Measurements from ENCODE around the gene POLD1.
A peak's percentile ranks its signal among the peaks of the same experiment; 100 is the strongest.

The POLD1 gene

GRCh38 chr19:50376166-50377050, 7.7 kb upstream of the POLD1 start, which contains the start of gene NR1H2:
NR1H2 (plus strand) TSS chr19:50376457; CDS start chr19:50377606, 1,149 bp downstream.
- peak within 1 kb of the TSS; percentile 97 for H3K4me3 ChIP-seq (ENCODE audit: low read length)
- H3K9ac ChIP-seq (ENCODE audit: low read depth, low read length) = peak within 1 kb of the TSS; percentile 96
- H3K4me1 ChIP-seq (ENCODE audit: insufficient read depth, low read length) = no peaks in the 10 kb centered on the region
- H3K27ac ChIP-seq (ENCODE audit: low read length) = peak within 1 kb of the TSS; percentile 57
- no peaks in the 10 kb centered on the region for H3K9me3 ChIP-seq (ENCODE audit: insufficient read depth, low read depth, low read length)
- peaks cover 39% of the 10 kb centered on the region for H3K36me3 ChIP-seq (ENCODE audit: insufficient read depth, low read depth, low read length)
- no peaks in the 10 kb centered on the region for H3K27me3 ChIP-seq (ENCODE audit: insufficient read depth, low read length)

- Histone ChIP-seq H3K9ac (ENCODE audit: low read depth, low read length) (no peak overlapping the region), H3K9me3 (ENCODE audit: insufficient read depth, low read depth, low read length) (no peaks in the 10 kb centered on the region), H3K36me3 (ENCODE audit: insufficient read depth, low read depth, low read length) (peaks cover 44% of the 10 kb centered on the region), H3K4me1 (ENCODE audit: insufficient read depth, low read length) (no peaks in the 10 kb centered on the region), H3K4me3 (ENCODE audit: low read length) (peak overlapping the region; percentile 51; the same call in 1 of the 2 replicates), H3K27me3 (ENCODE audit: insufficient read depth, low read length) (no peaks in the 10 kb centered on the region), H3K27ac (ENCODE audit: low read length) (no peak overlapping the region)
These were observed 7.1 kb upstream of the POLD1 start for GRCh38 chr19:50377051-50377461.

GRCh38 chr19:50377517-50377916, 6.6 kb upstream of the POLD1 start:
- no peak overlapping the region for H3K27ac ChIP-seq (ENCODE audit: low read length)
- H3K27me3 ChIP-seq (ENCODE audit: insufficient read depth, low read length) = no peaks in the 10 kb centered on the region
- H3K36me3 ChIP-seq (ENCODE audit: insufficient read depth, low read depth, low read length) = peaks cover 44% of the 10 kb centered on the region
- H3K9me3 ChIP-seq (ENCODE audit: insufficient read depth, low read depth, low read length) = no peaks in the 10 kb centered on the region
- H3K4me3 ChIP-seq (ENCODE audit: low read length) = no peak overlapping the region; the same call in 1 of the 2 replicates
- no peak overlapping the region for H3K9ac ChIP-seq (ENCODE audit: low read depth, low read length)
- H3K4me1 ChIP-seq (ENCODE audit: insufficient read depth, low read length) = no peaks in the 10 kb centered on the region

GRCh38 chr19:50378169-50378862, 5.8 kb upstream of the POLD1 start:
- no peaks in the 10 kb centered on the region for H3K9me3 ChIP-seq (ENCODE audit: insufficient read depth, low read depth, low read length)
- no peak overlapping the region for H3K27ac ChIP-seq (ENCODE audit: low read length)
- H3K4me3 ChIP-seq (ENCODE audit: low read length) = no peak overlapping the region
- no peak overlapping the region for H3K9ac ChIP-seq (ENCODE audit: low read depth, low read length)
- no peaks in the 10 kb centered on the region; the same call in 1 of the 2 replicates for H3K27me3 ChIP-seq (ENCODE audit: insufficient read depth, low read length)
- peaks cover 44% of the 10 kb centered on the region for H3K36me3 ChIP-seq (ENCODE audit: insufficient read depth, low read depth, low read length)
- H3K4me1 ChIP-seq (ENCODE audit: insufficient read depth, low read length) = no peaks in the 10 kb centered on the region; the same call in 1 of the 2 replicates

GRCh38 chr19:50378863-50379236, 5.3 kb upstream of the POLD1 start:
- peaks cover 44% of the 10 kb centered on the region for H3K36me3 ChIP-seq (ENCODE audit: insufficient read depth, low read depth, low read length)
- H3K27me3 ChIP-seq (ENCODE audit: insufficient read depth, low read length) = no peaks in the 10 kb centered on the region; the same call in 1 of the 2 replicates
- no peak overlapping the region for H3K27ac ChIP-seq (ENCODE audit: low read length)
- no peak overlapping the region for H3K9ac ChIP-seq (ENCODE audit: low read depth, low read length)
- H3K4me3 ChIP-seq (ENCODE audit: low read length) = no peak overlapping the region
- H3K9me3 ChIP-seq (ENCODE audit: insufficient read depth, low read depth, low read length) = no peaks in the 10 kb centered on the region
- no peaks in the 10 kb centered on the region; the same call in 1 of the 2 replicates for H3K4me1 ChIP-seq (ENCODE audit: insufficient read depth, low read length)

- Histone ChIP-seq H3K27me3 (ENCODE audit: insufficient read depth, low read length) (no peaks in the 10 kb centered on the region; the same call in 1 of the 2 replicates), H3K9ac (ENCODE audit: low read depth, low read length) (no peak overlapping the region), H3K4me1 (ENCODE audit: insufficient read depth, low read length) (no peaks in the 10 kb centered on the region; the same call in 1 of the 2 replicates), H3K9me3 (ENCODE audit: insufficient read depth, low read depth, low read length) (no peaks in the 10 kb centered on the region), H3K36me3 (ENCODE audit: insufficient read depth, low read depth, low read length) (peaks cover 44% of the 10 kb centered on the region), H3K4me3 (ENCODE audit: low read length) (no peak overlapping the region), H3K27ac (ENCODE audit: low read length) (no peak overlapping the region)
These were observed 4.5 kb upstream of the POLD1 start for GRCh38 chr19:50379602-50380001.

GRCh38 chr19:50380137-50380536, 4.0 kb upstream of the POLD1 start:
- no peaks in the 10 kb centered on the region for H3K9me3 ChIP-seq (ENCODE audit: insufficient read depth, low read depth, low read length)
- peaks cover 44% of the 10 kb centered on the region for H3K36me3 ChIP-seq (ENCODE audit: insufficient read depth, low read depth, low read length)
- H3K27me3 ChIP-seq (ENCODE audit: insufficient read depth, low read length) = no peaks in the 10 kb centered on the region; the same call in 1 of the 2 replicates
- no peak overlapping the region for H3K4me3 ChIP-seq (ENCODE audit: low read length)
- no peak overlapping the region for H3K27ac ChIP-seq (ENCODE audit: low read length)
- no peak overlapping the region for H3K9ac ChIP-seq (ENCODE audit: low read depth, low read length)
- H3K4me1 ChIP-seq (ENCODE audit: insufficient read depth, low read length) = no peaks in the 10 kb centered on the region; the same call in 1 of the 2 replicates

- Histone ChIP-seq H3K36me3 (ENCODE audit: insufficient read depth, low read depth, low read length) (peaks cover 45% of the 10 kb centered on the region), H3K27ac (ENCODE audit: low read length) (no peak overlapping the region), H3K9me3 (ENCODE audit: insufficient read depth, low read depth, low read length) (no peaks in the 10 kb centered on the region), H3K4me1 (ENCODE audit: insufficient read depth, low read length) (no peaks in the 10 kb centered on the region; the same call in 1 of the 2 replicates), H3K27me3 (ENCODE audit: insufficient read depth, low read length) (no peaks in the 10 kb centered on the region; the same call in 1 of the 2 replicates), H3K9ac (ENCODE audit: low read depth, low read length) (no peak overlapping the region), H3K4me3 (ENCODE audit: low read length) (no peak overlapping the region)
These were observed 3.4 kb upstream of the POLD1 start for GRCh38 chr19:50380751-50381151.

- H3K27me3 ChIP-seq (ENCODE audit: insufficient read depth, low read length) = no peaks in the 10 kb centered on the region; the same call in 1 of the 2 replicates
- no peak overlapping the region for H3K4me3 ChIP-seq (ENCODE audit: low read length)
- no peaks in the 10 kb centered on the region; the same call in 1 of the 2 replicates for H3K4me1 ChIP-seq (ENCODE audit: insufficient read depth, low read length)
- no peaks in the 10 kb centered on the region for H3K9me3 ChIP-seq (ENCODE audit: insufficient read depth, low read depth, low read length)
- no peak overlapping the region for H3K9ac ChIP-seq (ENCODE audit: low read depth, low read length)
- no peak overlapping the region for H3K27ac ChIP-seq (ENCODE audit: low read length)
- H3K36me3 ChIP-seq (ENCODE audit: insufficient read depth, low read depth, low read length) = peaks cover 57% of the 10 kb centered on the region
These were observed 2.0 kb upstream of the POLD1 start for GRCh38 chr19:50381881-50382729.

GRCh38 chr19:50383001-50383851, 921 bp upstream of the POLD1 start:
- Histone ChIP-seq H3K4me3 (ENCODE audit: low read length) (peak overlapping the region; percentile 72), H3K9ac (ENCODE audit: low read depth, low read length) (peak overlapping the region; percentile 75; the same call in 1 of the 2 replicates), H3K36me3 (ENCODE audit: insufficient read depth, low read depth, low read length) (peaks cover 58% of the 10 kb centered on the region), H3K27ac (ENCODE audit: low read length) (no peak overlapping the region), H3K27me3 (ENCODE audit: insufficient read depth, low read length) (no peaks in the 10 kb centered on the region; the same call in 1 of the 2 replicates), H3K9me3 (ENCODE audit: insufficient read depth, low read depth, low read length) (no peaks in the 10 kb centered on the region), H3K4me1 (ENCODE audit: insufficient read depth, low read length) (no peaks in the 10 kb centered on the region; the same call in 1 of the 2 replicates)

Data from iPS-20b (cell line).